Transverse colon (tissue), 4 donors: ENCODE measurements around the gene DDR2. TPM values are rescaled to one million over a fixed set of nuclear protein-coding genes. Genes with fewer than 3 reads are reported as not detected.
"Not testable (repeated sequence)": the region's sequence is repeated elsewhere in the genome, so short reads cannot be mapped to it uniquely, and the experiment has no call there.

Source experiments
- DNase-seq: peaks from one replicate; pipeline ENCODE4 v3.0.0-alpha.2; 2019
- H3K27ac ChIP-seq, 4 donors: fragments of 200-600 bp; sonication (generic); 2 replicates each; pipeline ENCODE4 v1.5.1; 2016 to 2018; ENCODE audit warnings: inconsistent platforms in 4 of 4
- H3K27me3 ChIP-seq: fragments of 200-600 bp; sonication (generic); 2 replicates; pipeline ENCODE4 v1.5.1; 2017; ENCODE audit warnings: inconsistent platforms
- H3K36me3 ChIP-seq, 4 donors: fragments of 200-600 bp; sonication (generic); 2 replicates each; pipeline ENCODE4 v1.5.1; 2017 to 2019; ENCODE audit warnings: inconsistent platforms in 4 of 4
- H3K4me1 ChIP-seq, 4 donors: fragments of 200-600 bp; sonication (generic); 2 replicates each; pipeline ENCODE4 v1.5.1; 2017 to 2020; ENCODE audit warnings: inconsistent platforms in 4 of 4
- H3K4me3 ChIP-seq, 4 donors: fragments of 200-600 bp; sonication (generic); 1 replicate in 1 of 4; 2 replicates in 3 of 4; pipeline versions ENCODE4 v1.5.1 to v1.6.1; 2017 to 2019; ENCODE audit warnings: inconsistent platforms in 4 of 4
- H3K9me3 ChIP-seq, 2 donors: fragments of 200-600 bp; sonication (generic); 2 replicates each; pipeline ENCODE4 v1.5.1; 2017 to 2019; ENCODE audit warnings: inconsistent platforms in 2 of 2
- CTCF ChIP-seq, 5 experiments: fragments of 200-600 bp in 3 of 5; fragments of 450-650 bp in 2 of 5; sonication (generic) in 3 of 5; IDR thresholded peaks; 1 replicate in 2 of 5; 2 replicates in 3 of 5; pipeline ENCODE4 v1.5.1; 2016 to 2017; ENCODE audit warnings: antibody characterized with exemption in 5 of 5, inconsistent platforms in 3 of 5, mild to moderate bottlenecking in 2 of 5, moderate library complexity in 1 of 5
- EP300 ChIP-seq: sonication (generic); formaldehyde crosslinking; IDR thresholded peaks from one replicate; pipeline ENCODE4 v1.6.1; 2017; ENCODE audit warnings: antibody characterized with exemption, low read depth
- POLR2A ChIP-seq: fragments of 450-650 bp; IDR thresholded peaks from one replicate; pipeline ENCODE4 v1.6.1; 2016; ENCODE audit warnings: antibody characterized with exemption, mild to moderate bottlenecking, moderate library complexity
- POLR2AphosphoS5 ChIP-seq, 3 donors: sonication (generic); formaldehyde crosslinking; IDR thresholded peaks; one replicate each; pipeline ENCODE4 v1.6.1; 2016; ENCODE audit warnings: antibody characterized with exemption in 3 of 3
- WGBS, 2 donors: methylation state at CpG; one replicate each; pipeline ENCODE4 v1.1.5; 2018; ENCODE audit warnings: low coverage in 1 of 2; 5-methylcytosine and 5-hydroxymethylcytosine counted together
- in situ Hi-C, 4 donors: fragments of 200-750 bp; cut with MboI; loops; one replicate each; pipeline versions ENCODE4 v1.15.0 to v1.15.1; 2017; ENCODE audit warnings: low sequenced_read_pairs in 3 of 4, low pct_ligation_motif_present in 1 of 4, low pct_unique_long_range_greater_than_20kb in 1 of 4
- intact Hi-C: fragments of 100-400 bp; cut with DNase I; formaldehyde crosslinking; loops from one replicate; pipeline ENCODE4 v1.15.1; 2023; ENCODE audit warnings: low total_unique reads
- total RNA-seq, 4 donors: library from RNA; depleted of rRNA; stranded (reverse); fragments of >200 nt; gene quantifications; one replicate each; pipeline ENCODE4 v1.1.0, GENCODE V29; 2016

Gene DDR2
- total RNA-seq, result 10 to 100 TPM; 33.3 to 54.1 (median 42.2) TPM

DNA sequence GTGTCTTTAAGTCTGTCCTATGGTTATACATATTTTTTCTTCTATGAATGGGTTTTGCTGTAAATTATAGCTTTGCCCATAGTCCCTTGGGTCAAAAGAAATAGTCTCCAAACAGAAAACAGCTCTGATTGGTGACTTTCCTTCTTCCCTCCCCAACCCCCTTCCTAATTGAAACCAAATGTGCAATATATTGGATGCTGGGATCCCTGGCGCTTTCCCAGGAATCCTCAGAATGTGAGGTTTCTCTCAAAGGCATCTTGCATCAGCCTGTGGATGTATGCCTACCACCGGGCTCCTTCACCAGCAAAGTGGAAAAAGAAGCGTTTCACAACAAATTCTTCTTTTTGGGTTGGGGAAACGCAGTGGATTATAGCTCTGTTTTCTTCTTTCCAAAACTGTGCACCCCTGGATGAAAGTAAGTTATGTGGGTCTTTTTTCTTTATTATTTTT, at the start of gene DDR2:
TSS of gene DDR2 (plus strand) at position 248 of the 450 bp plus-strand sequence. CDS start 86,600 bp downstream, outside the sequence.
- Histone ChIP-seq H3K4me1 (peaks cover 0 to 24% (median under 1%) of the 10 kb centered on the region in 4 donors), H3K36me3 (no peaks in the 10 kb centered on the region), H3K27me3 (no peaks in the 10 kb centered on the region), H3K9me3 (no peaks in the 10 kb centered on the region), H3K27ac (peak within 1 kb of the TSS; percentile 81 to 89 (median 87)), H3K4me3 (peak within 1 kb of the TSS; percentile 18 to 51 (median 25))
- TF ChIP-seq CTCF (IDR thresholded peaks at IDR 0.05) (no peak), POLR2AphosphoS5 (IDR thresholded peaks at IDR 0.05) (peak; percentile 50 to 64 (median 51)), EP300 (no peak), POLR2A (peak; percentile 28)
- 63% methylated on average over 4 of the region's 4 CpGs; no CpG with 5 or more reads in 1 of the 2 donors for WGBS, 2 donors
- in situ Hi-C loops, result no loop called here
- intact Hi-C loops, result loop anchor here (5.0 kb wide), 1 partner anchor 55 kb away; no protein-coding TSS in a partner anchor
- peak; percentile 58 for DNase-seq

DNA sequence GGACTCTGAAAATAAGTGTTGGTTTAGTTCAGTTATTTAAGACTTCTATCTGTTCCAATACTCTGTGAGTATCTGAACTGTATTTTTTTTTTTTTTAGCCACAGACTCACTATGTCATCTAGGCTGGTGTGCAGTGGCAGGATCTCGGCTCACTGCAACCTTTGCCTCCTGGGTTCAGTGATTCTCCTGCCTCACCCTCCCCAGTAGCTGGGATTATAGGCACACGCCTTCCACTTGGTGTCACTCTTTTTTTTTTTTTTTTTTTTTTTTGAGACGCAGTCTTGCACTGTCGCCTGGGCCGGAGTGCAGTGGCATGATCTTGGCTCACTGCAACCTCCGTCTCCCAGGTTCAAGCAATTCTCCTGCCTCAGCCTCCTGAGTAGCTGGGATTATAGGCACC, 49.4 kb upstream of the DDR2 start:
- intact Hi-C loops, result not testable (repeated sequence)
- peaks cover 0 to 40% (median 10%) of the 10 kb centered on the region in 4 donors for H3K36me3 ChIP-seq
- WGBS, 2 donors, result 75 to 91% methylated on average over 4 to 6 of the region's 6 CpGs

GRCh38 chr1:162585101-162585500, 47.2 kb upstream of the DDR2 start:
- H3K27ac ChIP-seq, DNase-seq, H3K9me3 ChIP-seq, in situ Hi-C loops, H3K4me3 ChIP-seq, intact Hi-C loops, H3K27me3 ChIP-seq: not testable (repeated sequence)
- 98% methylated on average over 4 of the region's 4 CpGs for WGBS, 2 donors
- peaks cover 0 to 11% (median 4%) of the 10 kb centered on the region in 4 donors for H3K4me1 ChIP-seq
- H3K36me3 ChIP-seq, result peaks cover 0 to 42% (median 19%) of the 10 kb centered on the region in 4 donors

More for the DNA sequence above, 49.4 kb upstream of the DDR2 start:
- H3K9me3 ChIP-seq, H3K27me3 ChIP-seq, H3K27ac ChIP-seq, H3K4me3 ChIP-seq, DNase-seq, in situ Hi-C loops: not testable (repeated sequence)
- H3K4me1 ChIP-seq, result peaks cover 0 to 30% (median 4%) of the 10 kb centered on the region in 4 donors

DNA sequence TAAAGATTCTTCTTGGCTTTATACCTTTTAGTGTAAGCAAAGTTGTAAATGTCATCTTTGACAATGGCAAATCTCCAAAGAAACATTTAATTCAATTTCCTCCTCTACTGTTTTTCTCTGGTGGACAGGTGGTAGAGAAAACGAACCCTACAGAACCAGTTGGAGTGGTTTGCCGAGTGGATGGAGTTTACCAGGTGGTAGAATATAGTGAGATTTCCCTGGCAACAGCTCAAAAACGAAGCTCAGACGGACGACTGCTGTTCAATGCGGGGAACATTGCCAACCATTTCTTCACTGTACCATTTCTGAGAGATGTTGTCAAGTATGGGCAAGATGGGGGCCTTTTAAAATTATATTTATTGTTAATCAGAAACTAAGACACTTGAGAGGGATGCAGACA, 44.9 kb upstream of the DDR2 start:
- H3K4me1 ChIP-seq, result peaks cover 0 to 8% (median 2%) of the 10 kb centered on the region in 4 donors
- H3K4me3 ChIP-seq, result no peak overlapping the region
- TF ChIP-seq CTCF (IDR thresholded peaks at IDR 0.05), result no peak
- no peak for TF ChIP-seq POLR2AphosphoS5 (IDR thresholded peaks at IDR 0.05)
- H3K27ac ChIP-seq, result no peak overlapping the region
- WGBS, 2 donors, result 52 to 53% methylated on average over 6 of the region's 6 CpGs
- intact Hi-C loops (no loop called here), in situ Hi-C loops (no loop called here)
- H3K27me3 ChIP-seq, result no peaks in the 10 kb centered on the region
- H3K9me3 ChIP-seq, result no peaks in the 10 kb centered on the region
- peaks cover 0 to 48% (median 23%) of the 10 kb centered on the region in 4 donors for H3K36me3 ChIP-seq
- DNase-seq, result no peak

GRCh38 chr1:162587761-162588260, 44.5 kb upstream of the DDR2 start:
- no peaks in the 10 kb centered on the region for H3K27me3 ChIP-seq
- 81 to 100% methylated on average over 5 of the region's 5 CpGs for WGBS, 2 donors
- H3K27ac ChIP-seq, result no peak overlapping the region
- H3K4me3 ChIP-seq, result no peak overlapping the region
- TF ChIP-seq POLR2AphosphoS5 (IDR thresholded peaks at IDR 0.05), result no peak
- no peak for TF ChIP-seq CTCF (IDR thresholded peaks at IDR 0.05)
- no peak for TF ChIP-seq EP300
- peaks cover 0 to 6% (median 0%) of the 10 kb centered on the region in 4 donors for H3K4me1 ChIP-seq
- intact Hi-C loops, result no loop called here
- no peaks in the 10 kb centered on the region for H3K9me3 ChIP-seq
- in situ Hi-C loops, result no loop called here
- no peak for DNase-seq
- H3K36me3 ChIP-seq, result peaks cover 0 to 49% (median 23%) of the 10 kb centered on the region in 4 donors
